Amniotic stem cell (primary cell): ENCODE measurements around the gene TMEM181.
"Not testable (repeated sequence)": the region's sequence is repeated elsewhere in the genome, so short reads cannot be mapped to it uniquely, and the experiment has no call there.

Experiments
- DNase-seq: peaks from one replicate; lab custom pipeline; 2025; lab: John Stamatoyannopoulos, UW

TMEM181 gene

DNA sequence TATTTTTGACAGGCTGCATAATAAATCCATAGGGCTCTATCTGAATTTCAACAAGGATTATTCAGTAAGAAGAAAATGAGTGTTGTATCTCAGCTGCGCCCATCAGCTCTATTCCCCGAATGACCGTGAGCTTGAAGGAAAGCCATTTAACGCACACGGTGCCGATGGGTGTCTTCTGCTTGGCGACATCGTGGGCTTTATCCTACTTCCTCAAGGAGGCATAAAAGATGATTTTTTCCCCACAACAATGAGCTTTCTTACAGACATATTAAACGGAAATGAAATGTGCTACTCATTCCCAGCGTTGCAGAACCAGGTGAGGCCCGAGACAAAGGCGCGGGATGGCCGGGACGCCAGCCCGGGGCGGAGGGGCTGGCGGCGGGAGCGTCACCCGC, 83.9 kb downstream of the TMEM181 start:
- no peak for DNase-seq

DNA sequence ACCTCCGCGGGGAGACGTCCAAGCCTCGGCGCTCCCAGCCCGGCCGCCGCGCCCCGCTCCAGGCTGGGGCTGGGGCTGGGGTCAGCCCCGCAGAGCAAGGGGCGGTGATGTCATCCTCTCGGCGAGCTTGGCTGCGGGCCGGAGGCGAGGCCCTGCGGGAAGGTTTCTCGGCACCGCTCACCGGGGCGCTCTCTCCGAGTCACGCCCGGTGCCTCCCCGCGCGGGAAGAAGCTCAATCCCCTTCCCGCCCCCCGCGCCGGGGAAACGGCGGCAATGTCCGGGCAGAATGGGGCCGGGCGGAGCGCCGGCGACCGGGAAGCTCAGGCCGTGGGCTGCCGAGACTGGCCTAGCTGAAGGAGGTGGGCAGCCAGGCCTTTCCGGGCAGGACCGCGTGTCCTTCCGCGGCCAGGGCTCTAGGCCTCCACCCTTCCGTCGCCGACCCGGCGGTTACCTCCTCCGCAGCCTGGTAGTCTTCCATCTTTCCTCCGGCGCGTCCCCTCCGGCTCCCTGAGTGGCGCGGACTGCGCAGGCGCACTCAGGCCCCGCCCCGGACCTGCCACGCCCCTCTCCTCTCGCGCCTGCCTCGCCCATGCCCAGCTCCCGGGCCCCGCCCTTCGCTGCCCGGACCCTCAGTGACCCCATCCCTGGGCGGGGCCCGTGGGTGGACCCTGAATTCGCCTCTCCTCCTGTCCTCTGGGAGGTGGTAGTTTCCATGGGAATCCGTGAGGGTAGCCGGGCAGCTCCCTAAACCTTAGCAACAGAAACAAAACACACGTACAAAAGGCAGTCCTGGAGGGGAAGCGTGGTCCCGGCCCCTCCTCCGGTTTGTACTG, 84.6 kb downstream of the TMEM181 start, which contains the start of gene DYNLT1:
Gene DYNLT1 (minus strand): TSS at position 513 of the 833 bp plus-strand sequence. CDS start 35 bp downstream, at position 478.
- peak; percentile 63 for DNase-seq

DNA sequence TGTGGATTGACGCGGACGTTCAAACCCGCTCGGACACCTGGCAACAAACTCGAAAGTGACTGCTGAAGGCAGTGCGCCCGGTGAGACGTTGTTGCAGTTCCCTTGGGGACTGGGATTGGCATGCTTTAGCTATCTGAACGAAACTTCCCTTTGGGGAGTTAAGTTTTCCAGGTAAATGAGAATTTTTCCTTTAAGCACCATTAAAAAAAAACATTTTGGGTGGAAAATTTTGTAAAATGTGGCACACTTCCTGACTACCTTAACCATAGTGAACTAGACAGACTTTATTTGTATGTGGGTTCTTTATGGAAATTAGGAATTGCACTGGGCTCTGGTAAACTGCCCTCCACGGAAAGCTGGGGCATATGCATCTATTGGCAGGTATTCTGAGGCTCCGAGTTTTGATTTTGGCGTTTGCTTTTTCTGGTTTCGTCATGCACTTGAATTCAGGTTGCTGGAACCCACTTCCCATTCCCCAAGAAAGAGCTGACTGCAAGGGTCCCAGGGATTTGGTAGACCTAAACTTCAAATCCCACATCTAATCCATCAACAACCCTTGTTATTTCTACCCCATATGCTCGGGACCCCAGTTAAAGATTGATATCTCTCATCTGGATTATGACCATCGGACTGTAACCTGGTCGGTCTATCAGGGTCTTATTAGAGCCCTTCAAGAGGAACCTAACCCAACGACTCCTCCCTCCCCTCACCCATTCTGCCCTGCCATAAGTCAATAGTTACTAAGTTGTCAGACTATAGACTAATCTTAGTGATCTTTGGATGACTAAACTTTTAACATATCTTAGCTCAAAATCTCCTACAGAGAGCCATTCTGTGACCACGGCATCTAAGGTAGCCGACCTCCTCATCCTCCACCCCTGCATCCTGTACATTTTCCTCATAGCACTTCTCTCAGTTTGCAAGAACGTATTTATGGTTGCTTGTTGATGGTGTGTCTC, 85.5 kb downstream of the TMEM181 start:
- no peak for DNase-seq

DNA sequence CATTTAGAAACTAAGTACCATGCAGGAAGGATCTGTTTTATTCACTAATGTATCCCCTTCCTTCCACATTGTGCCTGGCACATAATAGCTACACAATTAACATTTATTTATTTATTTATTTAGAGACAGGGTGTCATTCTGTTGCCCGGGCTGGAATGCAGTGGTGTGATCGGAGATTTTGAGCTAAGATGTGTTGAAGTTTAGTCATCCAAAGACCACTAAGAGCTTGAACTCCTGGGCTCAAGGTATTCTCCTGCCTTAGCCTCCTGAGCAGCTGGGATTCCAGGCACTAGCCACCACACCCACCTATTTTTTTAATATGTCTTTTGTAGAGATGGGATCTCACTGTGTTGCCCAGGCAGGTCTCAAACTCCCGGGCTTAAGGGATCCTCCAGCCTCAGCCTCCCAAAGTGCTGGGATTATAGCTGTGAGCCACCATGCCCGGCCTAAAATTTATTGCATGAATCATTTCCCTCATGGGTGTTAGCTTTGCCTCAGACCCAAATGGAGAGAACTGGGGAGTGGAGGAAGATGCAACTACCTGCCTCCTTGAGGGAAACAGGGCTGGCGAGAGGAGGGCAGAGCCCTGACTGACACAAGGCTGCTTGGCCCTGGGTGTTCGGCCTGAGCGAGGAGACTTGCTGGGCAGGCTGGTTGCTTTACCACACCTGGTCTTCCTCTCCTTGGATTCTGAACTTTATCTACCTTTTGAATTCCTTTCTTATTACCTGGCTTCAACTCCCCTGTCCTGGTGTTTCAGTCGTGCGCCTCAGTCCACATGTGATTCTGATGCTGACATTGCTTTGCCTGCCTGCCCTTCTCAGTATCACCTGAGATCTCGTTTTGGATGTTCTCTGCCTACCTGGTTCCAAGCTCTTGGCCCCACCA, 86.4 kb downstream of the TMEM181 start:
- DNase-seq: no peak

DNA sequence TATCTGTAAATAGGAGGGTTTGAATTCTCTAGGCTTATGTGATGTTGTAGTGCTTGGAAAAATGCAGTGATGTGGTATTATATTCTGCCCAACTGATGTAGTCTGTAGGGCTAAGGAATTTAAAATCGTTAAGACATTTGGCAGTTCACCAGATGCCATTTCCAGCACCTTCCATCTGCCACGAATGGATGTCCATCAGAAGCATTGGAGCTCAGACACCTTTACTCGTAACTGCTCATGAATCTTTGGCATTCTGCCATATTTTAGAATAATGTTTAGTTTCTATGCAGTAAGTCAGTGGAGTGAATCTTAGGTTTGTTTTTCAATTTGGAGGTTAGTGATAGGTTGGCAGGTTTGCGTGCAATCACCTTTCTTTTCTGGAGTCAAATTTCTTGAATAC, 87.6 kb downstream of the TMEM181 start:
- no peak for DNase-seq

DNA sequence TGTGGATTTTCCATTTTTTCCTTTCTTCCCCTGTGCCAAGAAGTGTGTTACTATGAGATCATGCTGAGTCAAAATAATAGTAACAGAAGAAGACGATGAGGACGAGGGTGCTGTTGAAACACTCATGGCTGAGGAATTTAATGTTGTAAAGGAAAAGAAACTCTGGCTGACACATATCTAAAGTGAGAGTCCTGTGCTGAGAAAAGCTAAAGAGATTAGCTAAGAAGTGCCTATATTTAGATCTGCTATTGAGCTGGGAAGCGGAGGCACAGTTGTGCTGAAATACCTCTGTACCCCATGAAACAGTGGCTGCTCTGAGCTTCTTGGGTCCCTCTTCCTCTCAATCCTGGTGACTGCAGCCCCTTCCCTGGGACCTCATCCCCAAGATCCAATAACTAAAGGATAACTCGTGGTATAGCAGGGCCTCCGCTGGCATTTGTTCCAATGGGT, 88.8 kb downstream of the TMEM181 start:
- peak; percentile 74 for DNase-seq

DNA sequence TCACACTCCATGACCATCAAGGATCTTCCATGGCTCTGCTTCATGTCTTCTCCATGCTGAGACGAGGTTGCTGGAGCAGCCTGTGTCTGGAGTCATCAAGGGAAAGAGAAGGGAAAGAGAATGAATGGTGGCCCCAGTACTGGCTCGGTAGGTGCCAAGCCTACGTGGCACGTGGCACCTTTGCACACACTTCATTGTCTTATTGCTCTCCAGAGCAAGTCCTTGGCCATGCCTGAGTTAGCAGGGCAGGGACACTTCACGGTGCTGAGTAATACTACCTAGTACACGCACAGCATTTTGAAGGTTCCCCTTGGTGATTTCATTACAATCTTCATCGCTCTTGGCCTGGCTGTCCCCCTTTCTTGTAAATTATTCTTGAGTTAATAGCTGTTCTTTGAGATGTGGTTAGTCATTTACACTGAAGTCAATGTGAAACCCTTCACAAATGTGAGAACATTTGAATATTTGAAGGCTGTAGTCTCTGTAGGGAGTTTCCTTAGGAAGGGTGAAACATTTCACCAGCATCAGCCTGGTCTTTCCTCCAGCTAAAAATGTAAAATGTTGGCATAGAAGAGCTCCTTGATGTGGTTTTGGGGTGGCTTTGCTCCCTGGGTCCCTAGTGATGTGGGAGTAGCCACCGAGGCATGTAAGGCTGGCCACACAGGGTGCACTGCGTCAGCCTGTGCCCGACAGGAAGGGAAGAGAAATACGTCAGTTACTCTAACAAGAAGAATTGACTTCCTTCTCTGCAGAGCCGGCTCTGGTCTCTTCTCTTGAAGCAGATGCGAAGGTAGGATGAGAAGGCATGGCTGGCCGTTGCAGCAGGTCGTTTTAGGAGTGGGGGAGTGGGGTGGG, 89.6 kb downstream of the TMEM181 start, which contains the start of gene SYTL3:
Gene SYTL3 (plus strand): TSS at position 766 of the 855 bp plus-strand sequence. CDS start 13,215 bp downstream, outside the sequence.
- no peak for DNase-seq

DNA sequence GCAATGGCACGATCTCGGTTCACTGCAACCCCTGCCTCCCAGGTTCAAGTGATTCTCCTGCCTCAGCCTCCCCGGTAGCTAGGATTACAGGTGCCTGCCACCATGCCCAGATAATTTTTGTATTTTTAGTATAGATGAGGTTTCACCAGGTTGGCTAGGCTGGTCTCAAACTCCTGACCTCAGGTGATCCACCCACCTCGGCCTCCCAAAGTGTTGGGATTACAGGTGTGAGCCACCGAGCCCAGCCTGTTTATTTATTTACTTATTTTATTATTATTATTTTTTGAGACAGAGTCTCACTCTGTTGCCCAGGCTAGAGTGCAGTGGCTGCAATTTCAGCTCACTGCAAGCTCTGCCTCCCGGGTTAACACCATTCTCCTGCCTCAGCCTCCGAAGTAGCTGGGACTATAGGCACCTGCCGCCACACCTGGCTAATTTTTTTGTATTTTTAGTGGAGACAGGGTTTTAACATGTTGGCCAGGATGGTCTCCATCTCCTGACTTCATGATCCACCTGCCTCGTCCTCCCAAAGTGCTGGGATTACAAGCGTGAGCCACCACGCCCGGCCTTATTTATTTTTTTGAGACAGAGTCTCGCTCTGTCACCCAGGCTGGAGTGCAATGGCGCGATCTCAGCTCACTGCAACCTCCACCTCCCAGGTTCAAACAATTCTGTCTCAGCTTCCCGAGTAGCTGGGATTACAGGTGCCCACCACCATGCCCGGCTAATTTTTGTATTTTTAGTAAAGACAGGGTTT, 92.3 kb downstream of the TMEM181 start:
- DNase-seq: not testable (repeated sequence)

DNA sequence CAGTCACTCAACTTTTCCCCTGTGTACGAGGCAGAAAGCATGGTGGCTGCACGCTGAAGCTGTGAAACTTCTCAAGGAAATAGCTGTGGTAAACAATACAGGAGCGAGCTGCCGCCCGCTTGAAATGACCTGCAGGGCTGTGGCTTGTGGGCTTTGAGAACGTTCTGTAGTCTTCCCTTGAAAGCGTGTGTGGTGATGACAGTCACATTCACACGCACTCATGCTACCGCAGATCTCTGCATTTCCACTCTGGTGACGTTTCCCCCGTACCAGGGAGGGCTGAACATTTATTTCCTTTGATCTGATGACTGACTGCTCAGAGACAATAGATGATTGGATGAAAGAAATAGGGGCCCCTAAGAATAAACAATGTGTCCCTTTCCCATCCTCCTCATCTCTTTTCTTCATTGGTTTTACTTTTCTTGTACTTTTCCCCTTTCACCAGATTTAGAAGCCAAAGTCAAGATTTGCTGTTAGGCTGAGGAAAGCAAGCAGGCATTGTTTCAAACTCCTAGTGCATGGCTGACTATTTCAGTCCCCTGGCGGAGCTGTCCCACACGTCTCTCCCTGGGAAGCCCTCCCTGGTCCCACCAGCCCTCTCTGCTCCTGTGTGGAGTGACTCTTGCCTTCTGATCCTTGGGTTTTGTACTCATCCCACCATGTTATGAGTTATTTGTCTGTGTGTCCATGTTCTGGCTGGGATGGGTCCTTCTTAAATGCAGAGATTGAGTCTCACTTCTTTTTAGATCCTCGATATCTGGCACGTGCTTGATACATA, 93.9 kb downstream of the TMEM181 start:
- no peak for DNase-seq

DNA sequence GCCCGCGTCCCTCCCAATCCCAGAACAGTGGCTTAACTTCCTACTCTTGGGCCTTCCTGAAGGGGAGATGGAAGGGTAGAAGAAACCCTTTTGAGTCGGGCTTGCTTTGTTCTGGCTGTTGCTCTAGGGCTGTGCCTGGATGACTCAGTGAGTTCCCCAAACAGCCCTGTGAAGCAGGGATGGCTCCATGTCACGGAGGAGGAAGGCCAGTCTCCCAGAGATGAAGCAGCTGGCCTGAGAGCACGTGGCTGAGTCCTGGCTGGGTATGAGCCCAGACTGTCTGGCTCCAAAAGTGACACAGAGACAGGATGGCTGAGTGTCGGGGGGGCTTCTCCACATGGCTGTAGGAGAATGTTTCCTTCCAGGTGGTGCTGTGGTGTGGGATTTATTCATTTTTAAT, 94.6 kb downstream of the TMEM181 start:
- DNase-seq: peak; percentile 41

DNA sequence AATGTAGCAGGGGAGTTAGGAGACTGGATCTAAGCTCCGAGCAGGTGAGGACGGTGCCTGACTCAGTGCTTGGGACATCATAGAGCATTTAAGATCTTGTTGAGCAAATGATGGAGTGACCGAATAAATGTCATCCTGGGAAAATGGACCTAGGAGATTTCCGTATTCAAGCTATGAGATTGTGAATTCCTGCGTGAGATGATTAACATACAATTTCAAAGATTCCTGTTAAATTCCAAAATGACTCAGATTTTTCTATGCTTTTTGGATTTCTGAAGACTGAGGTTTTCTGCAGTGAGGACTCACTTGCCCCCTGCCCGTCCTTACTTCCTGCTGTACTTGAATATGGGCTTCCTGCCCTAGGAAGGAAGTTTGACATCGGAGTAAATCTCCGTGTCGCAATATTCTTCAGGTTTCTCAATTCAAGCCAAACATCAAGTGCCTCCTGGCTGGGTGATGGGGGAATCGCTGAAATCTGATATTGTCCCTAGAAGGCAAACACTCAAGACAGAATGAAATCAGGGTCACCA, 95.1 kb downstream of the TMEM181 start:
- no peak for DNase-seq

DNA sequence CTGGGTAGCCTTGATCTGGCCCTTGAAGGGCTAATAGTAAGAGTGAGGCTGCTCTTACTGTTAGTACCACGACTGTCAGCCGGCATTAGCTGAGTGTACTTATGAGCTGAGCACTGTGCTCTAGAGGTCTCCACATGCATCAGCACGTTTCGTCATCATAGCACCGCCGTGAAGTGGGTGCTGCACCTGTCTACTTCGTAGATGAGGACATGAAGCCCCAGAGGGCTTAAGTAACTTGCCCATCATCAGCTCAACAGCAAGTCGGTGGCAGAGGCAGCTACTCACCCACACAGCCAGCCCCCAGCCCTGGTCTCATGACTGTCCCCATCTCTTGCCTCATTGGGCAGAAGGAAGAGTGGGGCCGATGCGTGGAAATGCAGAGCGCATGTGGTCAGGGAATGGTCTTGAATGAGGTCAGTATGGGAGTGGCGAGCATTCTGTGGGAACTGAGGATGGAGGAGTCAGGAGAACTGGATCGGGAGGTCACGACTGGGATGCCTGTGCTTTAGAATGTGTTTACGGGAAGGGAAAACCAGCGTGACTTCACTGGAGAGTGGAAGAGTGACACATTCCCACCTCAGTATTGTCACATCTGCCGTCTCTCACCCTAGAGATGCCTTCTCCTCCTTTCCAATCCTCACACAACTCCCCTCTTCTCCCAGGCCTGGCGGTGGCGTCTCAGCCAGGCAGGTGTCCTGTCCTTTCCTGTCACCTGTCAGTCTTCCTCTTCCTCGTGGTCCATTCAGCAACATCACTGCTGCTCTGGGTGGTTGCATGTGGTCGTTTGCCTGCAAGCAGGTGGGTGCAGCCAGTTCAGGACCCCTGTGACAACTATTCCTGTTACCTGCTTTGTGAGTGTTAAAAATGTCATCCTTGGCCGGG, 95.9 kb downstream of the TMEM181 start:
- DNase-seq: no peak

DNA sequence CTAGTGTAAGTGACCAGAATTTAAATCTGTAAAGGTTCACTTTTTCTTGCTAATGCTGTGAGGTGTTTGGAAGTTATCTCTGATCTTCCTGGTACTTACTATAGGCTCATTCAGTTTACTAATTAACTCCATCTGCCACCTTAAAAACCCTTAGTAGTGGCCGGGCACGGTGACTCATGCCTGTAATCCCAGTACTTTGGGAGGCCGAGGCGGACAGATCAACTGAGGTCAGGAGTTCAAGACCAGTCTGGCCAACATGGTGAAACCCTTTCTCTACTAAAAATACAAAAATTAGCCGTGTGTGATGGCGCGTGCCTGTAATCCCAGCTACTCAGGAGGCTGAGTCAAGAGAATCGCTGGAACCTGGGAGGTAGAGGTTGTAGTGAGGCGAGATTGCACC, 97.1 kb downstream of the TMEM181 start:
- not testable (repeated sequence) for DNase-seq

DNA sequence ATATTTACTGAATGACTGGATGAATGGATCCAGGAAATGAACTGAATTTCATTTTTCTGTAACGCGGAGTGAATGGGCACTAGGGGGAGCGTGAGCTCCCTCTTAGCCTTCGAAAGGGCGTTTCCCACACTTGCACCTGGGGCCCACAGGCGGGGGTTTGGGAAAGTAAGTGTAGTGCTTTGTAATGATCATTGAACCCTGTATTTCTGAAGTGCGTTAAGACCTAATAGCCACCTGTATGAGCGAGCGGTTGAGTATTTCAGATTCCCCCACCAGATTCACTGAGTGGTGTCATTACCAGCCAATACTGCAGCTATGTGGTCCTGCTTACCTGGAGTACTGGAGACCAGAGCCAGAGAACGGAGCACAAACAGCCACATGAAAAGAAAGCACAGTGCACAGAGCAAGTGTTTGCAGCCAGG, 100.5 kb downstream of the TMEM181 start:
- no peak for DNase-seq

DNA sequence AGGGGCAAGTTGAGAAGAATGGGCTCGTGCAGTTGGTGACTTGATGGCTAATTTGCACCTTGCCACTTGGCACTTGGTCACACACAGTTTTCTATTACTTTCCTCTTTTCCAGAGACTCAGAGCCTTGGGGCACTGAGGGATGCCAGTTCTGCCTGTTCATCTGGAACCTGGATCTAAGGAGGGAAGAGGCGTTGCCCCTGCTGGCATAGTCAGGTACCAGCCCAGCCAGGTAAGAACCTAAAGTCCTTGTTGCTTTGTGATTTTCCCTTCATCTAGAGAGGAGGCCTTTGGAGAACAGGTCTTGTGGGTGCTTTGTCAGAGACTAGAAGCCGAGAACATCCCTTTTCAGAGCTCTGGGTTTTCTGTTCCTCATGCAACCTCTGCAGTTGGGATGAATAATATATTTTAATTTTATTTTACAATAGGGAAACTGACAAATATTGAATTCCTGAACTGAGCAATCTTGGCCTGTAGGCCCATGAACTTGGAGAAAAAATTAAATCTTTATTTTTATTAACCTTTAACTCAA, 101.3 kb downstream of the TMEM181 start:
- no peak for DNase-seq

DNA sequence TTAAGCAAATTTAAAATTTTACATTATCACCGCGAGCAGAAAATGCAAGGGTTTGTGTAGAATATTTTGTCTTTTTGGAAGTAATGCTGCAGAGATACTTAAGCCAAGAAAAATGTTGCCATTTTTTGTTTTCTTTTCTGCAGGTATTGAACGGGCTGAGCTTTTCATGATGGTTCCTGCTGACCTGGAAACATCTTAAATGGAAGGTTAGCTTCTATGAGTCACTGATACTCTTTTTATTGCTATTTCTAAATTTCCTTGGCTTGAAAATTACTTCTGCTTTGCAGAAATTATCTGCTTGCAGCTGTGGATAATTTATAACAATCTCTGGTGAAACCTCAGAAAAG, 102.7 kb downstream of the TMEM181 start:
- no peak for DNase-seq

DNA sequence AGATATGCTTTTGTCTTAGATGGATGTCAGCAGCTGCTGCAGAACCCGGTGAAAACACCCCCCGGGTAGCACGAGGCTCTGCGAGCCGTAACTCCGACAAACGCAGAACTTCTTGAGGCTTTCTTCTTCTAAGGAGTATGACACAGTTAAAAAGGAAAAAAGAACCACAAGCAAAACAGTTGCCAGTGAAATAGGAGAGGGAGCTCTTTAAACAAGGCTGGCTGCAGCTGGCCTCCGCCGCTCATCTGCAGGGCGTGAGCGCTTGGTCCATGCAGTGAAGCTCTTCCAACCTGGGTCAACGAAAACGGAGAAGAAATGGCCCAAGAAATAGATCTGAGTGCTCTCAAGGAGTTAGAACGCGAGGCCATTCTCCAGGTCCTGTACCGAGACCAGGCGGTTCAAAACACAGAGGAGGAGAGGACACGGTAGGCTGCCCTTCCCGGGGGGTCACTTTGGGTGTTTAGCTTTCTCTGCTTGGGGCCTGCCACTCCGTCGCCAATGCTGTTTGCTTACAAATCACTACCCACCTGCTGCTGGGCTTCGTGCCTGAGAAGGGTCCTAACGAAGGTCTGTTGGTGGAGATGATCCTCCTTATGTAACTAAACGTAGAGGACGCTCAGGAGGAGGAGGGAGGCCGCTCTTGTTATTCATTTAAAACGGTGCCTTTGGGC, 103.2 kb downstream of the TMEM181 start:
- DNase-seq: no peak
